Measurements from ENCODE around the gene UBE2J1. TPM values are rescaled to one million over a fixed set of nuclear protein-coding genes. Genes with fewer than 3 reads are reported as not detected.

The UBE2J1 gene
- total and polyA plus RNA-seq, 10 of the 15 experiments (the other 5 are each of a cell fraction or from before 2014, with no cell fraction given) = 48.7 to 131 (median 90.0) TPM

DNA sequence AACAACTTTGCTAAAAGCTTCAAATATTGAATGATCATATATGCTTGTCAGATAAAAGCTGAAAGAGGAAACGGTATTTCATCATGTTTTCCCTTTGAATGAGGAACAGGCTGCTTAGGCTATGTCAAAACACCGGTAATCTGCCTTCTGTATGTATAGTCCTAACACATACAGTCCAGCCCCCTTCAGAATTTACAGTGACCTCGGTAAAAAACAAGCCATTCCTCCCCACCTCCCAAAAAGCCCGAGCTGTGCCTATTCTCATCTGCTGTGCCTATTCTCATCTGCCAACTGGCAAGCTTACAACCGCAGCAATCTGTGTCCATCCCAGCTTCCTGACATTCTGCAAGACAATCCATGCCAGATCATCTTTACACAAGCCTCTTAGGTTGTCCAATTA, 26.8 kb upstream of the UBE2J1 start:
- in situ Hi-C loops (cut with MboI) = no loop called here
- RAD21 ChIA-PET (ENCODE audit: unreplicated experiment) = no interaction called here
- H3K4me1 ChIP-seq (ENCODE audit: control insufficient read depth, insufficient read depth, low read length) = peaks cover 12% of the 10 kb centered on the region
- ATAC-seq = no peak
- H3K27me3 ChIP-seq (replicated peaks in 1 of 2; ENCODE audit: control insufficient read depth in 2 of 2, insufficient read depth in 2 of 2, low read length in 1 of 2) = no peaks in the 10 kb centered on the region
- WGBS (ENCODE audit: insufficient coverage, insufficient replicate concordance, low lambda C conversion rate, missing lambda C conversion rate) = 79% methylated on average over 5 of the region's 5 CpGs
- SMC1A ChIA-PET (ENCODE audit: uncharacterized antibody, unreplicated experiment) = interaction anchor here (1.2 to 1.7 kb wide), 3 partner anchors 9 to 32 kb away, joined by 3 to 5 read pairs (median 4); no protein-coding TSS in a partner anchor
- no peaks in the 10 kb centered on the region; the same call in 1 of the 2 replicates for H3K79me2 ChIP-seq (ENCODE audit: control insufficient read depth, insufficient read depth, low read length)
- intact Hi-C loops (cut with micrococcal nuclease; ENCODE audit: unreplicated experiment) = loop anchor here (10.0 kb wide), 1 partner anchor 1096 kb away; no protein-coding TSS in a partner anchor
- no peak overlapping the region for H3K4me3 ChIP-seq
- H3K27ac ChIP-seq (ENCODE audit: control insufficient read depth, insufficient read depth) = no peak overlapping the region
- H2AFZ ChIP-seq (ENCODE audit: control insufficient read depth, low read depth, low read length) = no peak overlapping the region
- POLR2A ChIA-PET = interaction anchor here (2.1 kb wide), 1 partner anchor 8 kb away, joined by 4 read pairs; no protein-coding TSS in a partner anchor
- H3K4me2 ChIP-seq (ENCODE audit: control insufficient read depth, insufficient read depth) = no peak overlapping the region
- no peak for TF ChIP-seq KAT2A (conservative IDR thresholded peaks at IDR 0.05; ENCODE audit: control insufficient read depth, low read depth, low read length)
- 0 out of 2 replicates have a peak, but pooled peaks have one; percentile 2 for TF ChIP-seq SPI1 (IDR thresholded peaks at IDR 0.05; ENCODE audit: borderline replicate concordance, insufficient read depth, low read depth, low read length)
- TF ChIP-seq CHD4 (IDR thresholded peaks at IDR 0.05) = no peak
- CTCF ChIA-PET = interaction anchor here (7.4 kb wide), 1 partner anchor 13 kb away, joined by 56 read pairs; no protein-coding TSS in a partner anchor
- H3K9me3 ChIP-seq (replicated peaks; ENCODE audit: control insufficient read depth, insufficient read depth, low read length) = no peaks in the 10 kb centered on the region
- no TSS peak for BruUV-seq (replicated peaks)
- FAIRE-seq = no peak
- no peaks in the 10 kb centered on the region for H3K36me3 ChIP-seq (ENCODE audit: control insufficient read depth in 2 of 2, insufficient read depth in 2 of 2, low read length in 1 of 2)
- no peak overlapping the region for H3K9ac ChIP-seq (ENCODE audit: control insufficient read depth, insufficient read depth, low read length)
- DNase-seq (ENCODE audit: low read depth, low spot score) = no peak
- H4K20me1 ChIP-seq (ENCODE audit: control insufficient read depth, insufficient read depth) = no peaks in the 10 kb centered on the region

DNA sequence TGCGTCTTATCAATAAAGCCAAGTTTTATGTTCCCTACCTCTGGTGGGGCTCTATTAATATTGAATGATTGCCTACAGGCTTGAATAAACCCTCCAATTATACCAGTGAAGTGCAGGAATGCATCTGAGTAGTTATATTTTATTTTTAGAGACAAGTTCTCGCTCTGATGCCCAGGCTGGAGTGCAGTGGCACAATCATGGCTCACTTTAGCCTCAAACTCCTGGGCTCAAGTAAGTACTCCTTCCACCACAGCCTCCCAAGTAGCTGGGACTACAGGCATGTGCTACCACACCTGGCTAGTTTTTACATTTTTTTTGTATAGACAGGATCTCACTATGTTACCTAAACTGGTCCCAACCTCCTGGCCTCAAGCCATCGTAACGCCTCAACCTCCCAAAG, 26.1 kb upstream of the UBE2J1 start:
- FAIRE-seq = no peak
- RAD21 ChIA-PET (ENCODE audit: unreplicated experiment) = no interaction called here
- H3K27me3 ChIP-seq (replicated peaks in 1 of 2; ENCODE audit: control insufficient read depth in 2 of 2, insufficient read depth in 2 of 2, low read length in 1 of 2) = no peaks in the 10 kb centered on the region
- H3K79me2 ChIP-seq (ENCODE audit: control insufficient read depth, insufficient read depth, low read length) = no peaks in the 10 kb centered on the region; the same call in 1 of the 2 replicates
- in situ Hi-C loops (cut with MboI) (no loop called here), intact Hi-C loops (cut with micrococcal nuclease; ENCODE audit: unreplicated experiment) (loop anchor here (10.0 kb wide), 1 partner anchor 1096 kb away; no protein-coding TSS in a partner anchor)
- H3K9ac ChIP-seq (ENCODE audit: control insufficient read depth, insufficient read depth, low read length) = no peak overlapping the region
- CTCF ChIA-PET = interaction anchor here (0.6 to 7.4 kb wide), 3 partner anchors 12 to 228 kb away, joined by 3 to 56 read pairs (median 13); no protein-coding TSS in a partner anchor
- H3K4me2 ChIP-seq (ENCODE audit: control insufficient read depth, insufficient read depth) = no peak overlapping the region
- no peaks in the 10 kb centered on the region for H3K36me3 ChIP-seq (ENCODE audit: control insufficient read depth in 2 of 2, insufficient read depth in 2 of 2, low read length in 1 of 2)
- no TSS peak for BruUV-seq (replicated peaks)
- H3K4me1 ChIP-seq (ENCODE audit: control insufficient read depth, insufficient read depth, low read length) = peaks cover 12% of the 10 kb centered on the region
- no peaks in the 10 kb centered on the region for H3K9me3 ChIP-seq (replicated peaks; ENCODE audit: control insufficient read depth, insufficient read depth, low read length)
- no peak for ATAC-seq
- no peak for DNase-seq (ENCODE audit: low read depth, low spot score)
- 99% methylated on average over 4 of the region's 4 CpGs for WGBS (ENCODE audit: insufficient coverage, insufficient replicate concordance, low lambda C conversion rate, missing lambda C conversion rate)
- SMC1A ChIA-PET (ENCODE audit: uncharacterized antibody, unreplicated experiment) = interaction anchor here (0.7 to 1.7 kb wide), 4 partner anchors 9 to 1725 kb away, joined by 3 to 5 read pairs (median 4); no protein-coding TSS in a partner anchor
- no peak overlapping the region for H2AFZ ChIP-seq (ENCODE audit: control insufficient read depth, low read depth, low read length)
- POLR2A ChIA-PET = interaction anchor here (0.7 kb wide), 1 partner anchor 32 kb away, joined by 3 read pairs; no protein-coding TSS in a partner anchor
- H3K4me3 ChIP-seq = no peak overlapping the region
- no peak overlapping the region for H3K27ac ChIP-seq (ENCODE audit: control insufficient read depth, insufficient read depth)
- no peaks in the 10 kb centered on the region for H4K20me1 ChIP-seq (ENCODE audit: control insufficient read depth, insufficient read depth)
- TF ChIP-seq, protein P1, sequence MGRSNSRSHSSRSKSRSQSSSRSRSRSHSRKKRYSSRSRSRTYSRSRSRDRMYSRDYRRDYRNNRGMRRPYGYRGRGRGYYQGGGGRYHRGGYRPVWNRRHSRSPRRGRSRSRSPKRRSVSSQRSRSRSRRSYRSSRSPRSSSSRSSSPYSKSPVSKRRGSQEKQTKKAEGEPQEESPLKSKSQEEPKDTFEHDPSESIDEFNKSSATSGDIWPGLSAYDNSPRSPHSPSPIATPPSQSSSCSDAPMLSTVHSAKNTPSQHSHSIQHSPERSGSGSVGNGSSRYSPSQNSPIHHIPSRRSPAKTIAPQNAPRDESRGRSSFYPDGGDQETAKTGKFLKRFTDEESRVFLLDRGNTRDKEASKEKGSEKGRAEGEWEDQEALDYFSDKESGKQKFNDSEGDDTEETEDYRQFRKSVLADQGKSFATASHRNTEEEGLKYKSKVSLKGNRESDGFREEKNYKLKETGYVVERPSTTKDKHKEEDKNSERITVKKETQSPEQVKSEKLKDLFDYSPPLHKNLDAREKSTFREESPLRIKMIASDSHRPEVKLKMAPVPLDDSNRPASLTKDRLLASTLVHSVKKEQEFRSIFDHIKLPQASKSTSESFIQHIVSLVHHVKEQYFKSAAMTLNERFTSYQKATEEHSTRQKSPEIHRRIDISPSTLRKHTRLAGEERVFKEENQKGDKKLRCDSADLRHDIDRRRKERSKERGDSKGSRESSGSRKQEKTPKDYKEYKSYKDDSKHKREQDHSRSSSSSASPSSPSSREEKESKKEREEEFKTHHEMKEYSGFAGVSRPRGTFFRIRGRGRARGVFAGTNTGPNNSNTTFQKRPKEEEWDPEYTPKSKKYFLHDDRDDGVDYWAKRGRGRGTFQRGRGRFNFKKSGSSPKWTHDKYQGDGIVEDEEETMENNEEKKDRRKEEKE (IDR thresholded peaks at IDR 0.05) = no peak
- no peak for TF ChIP-seq ZNF687 (IDR thresholded peaks at IDR 0.05)
- TF ChIP-seq PAX5 (IDR thresholded peaks at IDR 0.05; ENCODE audit: borderline replicate concordance, low read depth, low read length) = no peak
- no peak for TF ChIP-seq SRF (IDR thresholded peaks at IDR 0.05; ENCODE audit: low read depth in 2 of 2, low read length in 2 of 2)
- TF ChIP-seq GABPA (IDR thresholded peaks at IDR 0.05; ENCODE audit: low read depth) = no peak
- no peak for TF ChIP-seq RAD51 (IDR thresholded peaks at IDR 0.05)
- no peak for TF ChIP-seq ZNF274 (IDR thresholded peaks at IDR 0.05; ENCODE audit: insufficient read depth, insufficient read length)
